ENCODE measurements around the gene FOXO4. TPM values are rescaled to one million over a fixed set of nuclear protein-coding genes. Genes with fewer than 3 reads are reported as not detected.

The FOXO4 gene
- total and polyA plus RNA-seq, 2 of the 13 experiments (the other 11 are each of a cell fraction or from before 2014, with no cell fraction given): 5.1 to 5.7 TPM

- TF ChIP-seq, protein P1, sequence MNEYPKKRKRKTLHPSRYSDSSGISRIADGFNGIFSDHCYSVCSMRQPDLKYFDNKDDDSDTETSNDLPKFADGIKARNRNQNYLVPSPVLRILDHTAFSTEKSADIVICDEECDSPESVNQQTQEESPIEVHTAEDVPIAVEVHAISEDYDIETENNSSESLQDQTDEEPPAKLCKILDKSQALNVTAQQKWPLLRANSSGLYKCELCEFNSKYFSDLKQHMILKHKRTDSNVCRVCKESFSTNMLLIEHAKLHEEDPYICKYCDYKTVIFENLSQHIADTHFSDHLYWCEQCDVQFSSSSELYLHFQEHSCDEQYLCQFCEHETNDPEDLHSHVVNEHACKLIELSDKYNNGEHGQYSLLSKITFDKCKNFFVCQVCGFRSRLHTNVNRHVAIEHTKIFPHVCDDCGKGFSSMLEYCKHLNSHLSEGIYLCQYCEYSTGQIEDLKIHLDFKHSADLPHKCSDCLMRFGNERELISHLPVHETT (CRISPR knock-in tag; conservative IDR thresholded peaks at IDR 0.05): no peak
These were observed 22.7 kb downstream of the FOXO4 start, which contains the start of gene MED12 (continued) for GRCh38 chrX:71118032-71118984.

DNA sequence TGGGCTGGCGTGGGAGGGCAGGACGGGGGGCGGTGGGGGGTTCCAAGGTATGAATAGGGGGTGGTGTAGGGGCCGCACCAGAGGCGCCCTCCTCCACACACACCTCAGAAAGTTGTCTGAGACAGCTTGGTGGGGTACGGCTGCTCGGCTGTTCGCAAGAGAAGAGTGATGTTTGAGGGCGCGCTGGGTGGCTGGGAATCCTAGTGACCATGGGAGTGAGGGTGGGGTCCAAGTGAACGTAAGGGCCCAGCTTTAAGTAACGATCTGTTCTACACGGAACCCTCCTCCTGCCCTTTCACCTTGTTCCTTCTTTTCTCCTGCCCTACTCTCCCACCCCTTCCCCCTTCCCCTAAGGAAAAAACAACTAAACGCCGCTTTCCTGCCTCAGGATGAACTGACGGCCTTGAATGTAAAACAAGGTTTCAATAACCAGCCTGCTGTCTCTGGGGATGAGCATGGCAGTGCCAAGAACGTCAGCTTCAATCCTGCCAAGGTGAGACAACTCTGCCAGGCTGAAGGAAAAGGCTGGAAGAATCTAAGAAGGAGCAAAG lies 23.4 kb downstream of the FOXO4 start:
- H3K4me2 ChIP-seq (ENCODE audit: low read depth, low read length): peak overlapping the region; percentile 74
- DNase-seq (ENCODE audit: low spot score) (no peak), ATAC-seq (peak; percentile 52), FAIRE-seq (no peak)
- H3K9ac ChIP-seq (ENCODE audit: insufficient read depth, low read depth, low read length): peak overlapping the region; percentile 74
- TF ChIP-seq SP2 (CRISPR knock-in tag; IDR thresholded peaks at IDR 0.05): no peak
- no peak for TF ChIP-seq ZMYM2 (CRISPR knock-in tag; IDR thresholded peaks at IDR 0.05)
- peaks cover 0 to 23% of the 10 kb centered on the region in 2 experiments; a peak in 2 of 5 replicates for H3K36me3 ChIP-seq (replicated peaks in 1 of 2; ENCODE audit: control insufficient read depth in 1 of 2, insufficient read depth in 2 of 2, low read length in 2 of 2)
- POLR2A ChIA-PET: interaction anchor here (0.8 to 2.2 kb wide), 13 partner anchors 7 to 504 kb away, joined by 3 to 14 read pairs (median 4); partner anchors contain the start of genes NONO, TAF1 and ZMYM3
- H3K4me1 ChIP-seq (ENCODE audit: insufficient read depth, low read length): peaks cover 15% of the 10 kb centered on the region; the same call in 1 of the 2 replicates
- CTCF ChIA-PET (ENCODE audit: low intra/inter-chr PET ratio, low total read pairs): no interaction called here
- BruUV-seq (replicated peaks): no TSS peak
- no peak overlapping the region for H2AFZ ChIP-seq (ENCODE audit: low read length)
- H3K79me2 ChIP-seq (ENCODE audit: insufficient read depth, low read length): peaks cover 2% of the 10 kb centered on the region
- H4K20me1 ChIP-seq (ENCODE audit: insufficient read depth, low read length): no peaks in the 10 kb centered on the region
- intact Hi-C loops (cut with micrococcal nuclease; ENCODE audit: unreplicated experiment) (no loop called here), in situ Hi-C loops (cut with HindIII; ENCODE audit: extremely low pct_ligation_motif_present, low pct_unique_long_range_greater_than_20kb) (no loop called here)
- H3K27ac ChIP-seq (ENCODE audit: extremely low read length, insufficient read depth, low read length): peak overlapping the region; percentile 75
- H3K27me3 ChIP-seq (ENCODE audit: control insufficient read depth in 1 of 2, insufficient read depth in 2 of 2, low read length in 2 of 2): no peaks in the 10 kb centered on the region
- H3K4me3 ChIP-seq (replicated peaks in 1 of 3; ENCODE audit: insufficient read depth in 1 of 3, low read depth in 2 of 3, low read length in 3 of 3): peak overlapping the region; percentile 63 to 75 (median 71); a peak in 5 of 6 replicates
- H3K9me3 ChIP-seq (ENCODE audit: low read length): no peaks in the 10 kb centered on the region
- WGBS (ENCODE audit: low lambda C conversion rate): 23% methylated on average over 12 of the region's 17 CpGs

Measured in HepG2 (cell line).